ENCODE measurements around the gene CD164. TPM values are rescaled to one million over a fixed set of nuclear protein-coding genes. Genes with fewer than 3 reads are reported as not detected.
A peak's percentile ranks its signal among the peaks of the same experiment; 100 is the strongest.

CD164 gene
- total and polyA plus RNA-seq, 2 of the 4 experiments (the other 2 are of a cell fraction) = 146 to 150 TPM

DNA sequence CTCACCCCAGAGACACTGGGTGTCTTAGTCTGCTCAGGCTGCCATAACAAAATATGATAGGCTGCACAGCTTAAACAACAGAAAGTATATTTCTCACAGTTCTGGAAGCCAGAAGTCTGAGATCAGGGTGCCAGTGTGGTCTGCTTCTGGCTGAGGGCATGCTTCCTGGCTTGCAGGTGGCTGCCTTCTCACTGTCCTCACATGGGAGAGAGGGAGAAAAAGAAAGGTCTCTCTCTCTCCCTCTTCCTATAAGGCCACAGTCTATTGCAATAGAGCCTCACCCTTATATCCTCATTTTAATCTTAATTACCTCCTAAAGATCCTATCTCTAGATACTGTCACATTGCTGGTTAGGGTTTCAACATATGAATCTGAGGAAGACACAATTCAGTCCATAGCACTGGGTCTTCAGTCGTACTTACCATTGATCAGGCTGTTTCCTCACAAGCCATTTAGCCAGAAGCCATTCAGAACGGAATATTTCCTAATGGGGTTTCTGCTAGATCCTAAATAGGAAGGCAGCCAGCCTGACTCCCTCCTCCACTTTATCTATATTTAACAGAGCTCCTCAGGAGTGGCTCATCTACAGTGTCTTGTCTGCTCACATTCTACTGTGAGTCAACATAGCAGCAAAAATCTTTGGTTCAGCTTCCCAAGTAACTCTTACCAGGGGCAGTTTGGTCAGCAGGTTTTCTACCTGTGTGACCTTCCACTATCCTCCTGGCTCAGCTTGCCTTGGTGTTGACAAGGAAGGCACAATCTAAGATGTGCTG lies 42.2 kb downstream of the CD164 start:
- no peaks in the 10 kb centered on the region for H3K79me1 ChIP-seq (ENCODE audit: low read depth in 1 of 2, low read length in 2 of 2)
- no peak overlapping the region for H3K4me2 ChIP-seq (ENCODE audit: low read depth, low read length)
- no peak overlapping the region for H2AK9ac ChIP-seq (replicated peaks; ENCODE audit: low read depth, low read length, poor library complexity)
- in situ Hi-C loops (cut with MboI; ENCODE audit: low sequenced_read_pairs) = no loop called here
- no peak overlapping the region for H4K8ac ChIP-seq (ENCODE audit: low read depth in 2 of 2, low read length in 2 of 2)
- no peak overlapping the region for H3K4ac ChIP-seq (ENCODE audit: low read depth, low read length)
- no peak overlapping the region for H2BK120ac ChIP-seq (ENCODE audit: low read depth, low read length)
- H2AK5ac ChIP-seq (ENCODE audit: low read depth, low read length) = no peak overlapping the region
- H4K91ac ChIP-seq (ENCODE audit: insufficient read depth, low read depth, low read length) = no peak overlapping the region
- ChIA-PET CTCF (interaction anchor here (0.6 kb wide), 1 partner anchor 873 kb away, joined by 3 read pairs; no protein-coding TSS in a partner anchor), POLR2A (ENCODE audit: unreplicated experiment) (no interaction called here)
- H3K9me1 ChIP-seq (ENCODE audit: insufficient read depth, low read length) = no peaks in the 10 kb centered on the region
- no peak overlapping the region for H3K4me3 ChIP-seq (ENCODE audit: insufficient read depth, low read depth, low read length)
- no CpG with 5 or more reads among the region's 2 CpGs for WGBS, 2 experiments (ENCODE audit: extremely low coverage in 2 of 2, insufficient read length in 1 of 2)
- intact Hi-C loops (cut with micrococcal nuclease) = no loop called here
- no peaks in the 10 kb centered on the region for H3K36me3 ChIP-seq (ENCODE audit: control insufficient read depth, insufficient read depth, low read length)
- H4K5ac ChIP-seq (ENCODE audit: low read depth, low read length) = no peak overlapping the region
- no peak overlapping the region for H3K18ac ChIP-seq (ENCODE audit: low read depth, low read length)
- no peaks in the 10 kb centered on the region for H3K9me3 ChIP-seq (ENCODE audit: control insufficient read depth, insufficient read depth, low read length)
- H3K27ac ChIP-seq (ENCODE audit: insufficient read depth, low read length) = no peak overlapping the region
- H2BK15ac ChIP-seq (ENCODE audit: low read depth, low read length) = no peak overlapping the region
- dilution Hi-C loops (cut with HindIII; ENCODE audit: low sequenced_read_pairs, unreplicated experiment) = no loop called here
- no peak for TF ChIP-seq NFE2L2 (IDR thresholded peaks at IDR 0.05; ENCODE audit: low read depth, low read length)
- TF ChIP-seq MAFK (IDR thresholded peaks at IDR 0.05; ENCODE audit: low read depth, low read length) = no peak
- no peak for TF ChIP-seq POLR2A (IDR thresholded peaks at IDR 0.05; ENCODE audit: low read depth, low read length)
- no peak for TF ChIP-seq SMC3 (IDR thresholded peaks at IDR 0.05; ENCODE audit: low read depth, low read length)
- TF ChIP-seq CHD1 (IDR thresholded peaks at IDR 0.05; ENCODE audit: low read depth, low read length) = no peak
- no peak for TF ChIP-seq RFX5 (IDR thresholded peaks at IDR 0.05; ENCODE audit: low read depth, low read length)
- TF ChIP-seq USF2 (IDR thresholded peaks at IDR 0.05; ENCODE audit: low read depth, low read length) = no peak
- TF ChIP-seq MAZ (IDR thresholded peaks at IDR 0.05; ENCODE audit: borderline replicate concordance, low read depth, low read length) = no peak
- no peak for TF ChIP-seq MXI1 (IDR thresholded peaks at IDR 0.05; ENCODE audit: borderline replicate concordance, low read depth, low read length)
- TF ChIP-seq, protein P1, sequence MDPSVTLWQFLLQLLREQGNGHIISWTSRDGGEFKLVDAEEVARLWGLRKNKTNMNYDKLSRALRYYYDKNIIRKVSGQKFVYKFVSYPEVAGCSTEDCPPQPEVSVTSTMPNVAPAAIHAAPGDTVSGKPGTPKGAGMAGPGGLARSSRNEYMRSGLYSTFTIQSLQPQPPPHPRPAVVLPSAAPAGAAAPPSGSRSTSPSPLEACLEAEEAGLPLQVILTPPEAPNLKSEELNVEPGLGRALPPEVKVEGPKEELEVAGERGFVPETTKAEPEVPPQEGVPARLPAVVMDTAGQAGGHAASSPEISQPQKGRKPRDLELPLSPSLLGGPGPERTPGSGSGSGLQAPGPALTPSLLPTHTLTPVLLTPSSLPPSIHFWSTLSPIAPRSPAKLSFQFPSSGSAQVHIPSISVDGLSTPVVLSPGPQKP (IDR thresholded peaks at IDR 0.05; ENCODE audit: borderline replicate concordance, low read depth, low read length) = no peak
- TF ChIP-seq RAD21 (IDR thresholded peaks at IDR 0.05; ENCODE audit: low read length) = no peak
- TF ChIP-seq CEBPB (IDR thresholded peaks at IDR 0.05; ENCODE audit: low read depth, low read length) = no peak
- H2BK20ac ChIP-seq (ENCODE audit: low read depth, low read length) = no peak overlapping the region
- H3K14ac ChIP-seq (replicated peaks; ENCODE audit: low read depth, low read length) = no peak overlapping the region
- H3K4me1 ChIP-seq (ENCODE audit: control insufficient read depth, insufficient read depth, low read length) = 0 out of 2 replicates have a peak, but pooled peaks cover 2% of the 10 kb centered on the region
- BruUV-seq (replicated peaks) = no TSS peak
- ATAC-seq (ENCODE audit: low read depth) = no peak
- H4K20me1 ChIP-seq (ENCODE audit: insufficient read depth, low read length) = no peaks in the 10 kb centered on the region
- H3K27me3 ChIP-seq (ENCODE audit: control insufficient read depth, insufficient read depth, low read length) = no peaks in the 10 kb centered on the region
- H3K9ac ChIP-seq (ENCODE audit: low read depth, low read length) = no peak overlapping the region
- no peak overlapping the region for H2BK5ac ChIP-seq (ENCODE audit: low read depth, low read length, poor library complexity, severe bottlenecking)
- no peak overlapping the region for H3K23ac ChIP-seq (ENCODE audit: low read depth, low read length)
- no peak overlapping the region for H3K56ac ChIP-seq (ENCODE audit: extremely low read depth, insufficient read depth, low read length)
- DNase-seq = peak; percentile 12
- no peak overlapping the region for H2AFZ ChIP-seq (replicated peaks; ENCODE audit: low read length, poor library complexity)
